K562 (cell line): ENCODE results near the gene STC2. TPM values are rescaled to one million over a fixed set of nuclear protein-coding genes. Genes with fewer than 3 reads are reported as not detected.

Experiments used
- ARID2 ChIP-seq: fragments of 450-650 bp; IDR thresholded peaks from 2 replicates; pipeline ENCODE4 v1.6.1; 2017; ENCODE audit warnings: antibody characterized with exemption, mild to moderate bottlenecking
- BRF2 ChIP-seq: IDR thresholded peaks from 3 replicates; pipeline ENCODE4 v1.6.1; 2011; ENCODE audit warnings: borderline replicate concordance, mild to moderate bottlenecking; ENCODE audit not compliant: insufficient read length, insufficient read depth
- CREM ChIP-seq: IDR thresholded peaks from 2 replicates; pipeline ENCODE4 v1.6.1; 2014; ENCODE audit warnings: antibody characterized with exemption, low read depth
- DEAF1 ChIP-seq: fragments of 450-650 bp; formaldehyde crosslinking; IDR thresholded peaks from 2 replicates; pipeline ENCODE4 v1.4.0; 2020; ENCODE audit warnings: mild to moderate bottlenecking, moderate library complexity
- MED1 ChIP-seq: sonication (generic); formaldehyde crosslinking; IDR thresholded peaks from 2 replicates; pipeline ENCODE4 v1.8.1; 2023; ENCODE audit warnings: missing genetic modification reagents, borderline replicate concordance
- MYC ChIP-seq, 2 experiments: fragments of 250-450 bp in 1 of 2; sonication (Bioruptor Pico) in 1 of 2; IDR thresholded peaks; 2 replicates each; pipeline versions ENCODE4 v1.5.1 to v1.6.1; 2012 to 2021; ENCODE audit warnings: low read depth in 2 of 2, borderline replicate concordance in 1 of 2, improper control_type of control experiment in 1 of 2, low read length in 1 of 2, mild to moderate bottlenecking in 1 of 2, moderate library complexity in 1 of 2
- MYNN ChIP-seq, 2 experiments: sonication (generic); formaldehyde crosslinking in 1 of 2; IDR thresholded peaks; 2 replicates each; pipeline versions ENCODE4 v1.5.0 to v1.6.1; 2016 to 2020; ENCODE audit warnings: antibody characterized with exemption in 1 of 2, missing genetic modification reagents in 1 of 2
- PHF21A ChIP-seq: fragments of 450-650 bp; IDR thresholded peaks from 2 replicates; pipeline ENCODE4 v1.6.1; 2017; ENCODE audit warnings: low read depth, borderline replicate concordance
- TARDBP ChIP-seq: fragments of 450-650 bp; IDR thresholded peaks from 2 replicates; pipeline ENCODE4 v1.6.1; 2016
- XRCC5 ChIP-seq: fragments of 200-400 bp; formaldehyde crosslinking; IDR thresholded peaks from 2 replicates; pipeline ENCODE4 v1.6.1; 2017; ENCODE audit warnings: low read depth, mild to moderate bottlenecking, low read length
- ZNF512 ChIP-seq: IDR thresholded peaks from 2 replicates; pipeline ENCODE4 v1.6.1; 2016; ENCODE audit warnings: missing genetic modification characterization, missing compliant biosample characterization
- polyA plus RNA-seq, 8 experiments: library from polyadenylated mRNA; depleted of rRNA in 4 of 8; stranded (reverse) in 5 of 8; unstranded in 3 of 8; fragments of >200 nt; fragmentation: Nextera tagmentation in 2 of 8; fragmentation: Illumina TruSeq in 1 of 8; extraction: Ambion mirVana in 2 of 8; extraction: Trizol in 1 of 8; gene quantifications; 2 replicates each; pipeline versions ENCODE4 v1.2.1 to v1.2.3, GENCODE V29; 2011 to 2014; ENCODE audit warnings: inconsistent platforms in 1 of 8, missing spikeins in 1 of 8
- total RNA-seq, 7 experiments: library from RNA; depleted of rRNA in 6 of 7; stranded (reverse); fragments of >200 nt in 6 of 7; fragmentation: Illumina TruSeq in 2 of 7; extraction: Trizol in 2 of 7; gene quantifications; 2 replicates each; pipeline versions ENCODE4 v1.2.1 to v1.2.3, GENCODE V29; 2011 to 2021; ENCODE audit warnings: low replicate concordance in 1 of 7
- TF ChIP-seq, protein P1 (sequence below), 2 experiments: fragments of 450-650 bp; conservative IDR thresholded peaks; 2 replicates each; pipeline ENCODE4 v1.6.1; 2017; ENCODE audit warnings: mild to moderate bottlenecking in 2 of 2, moderate library complexity in 2 of 2
- TF ChIP-seq, protein P2 (sequence below): IDR thresholded peaks from 2 replicates; pipeline ENCODE4 v1.6.1; 2011; ENCODE audit warnings: borderline replicate concordance, low read depth, mild to moderate bottlenecking, moderate library complexity, low read length; ENCODE audit not compliant: insufficient read depth, poor library complexity, severe bottlenecking

The STC2 gene
- total and polyA plus RNA-seq, 9 of the 15 experiments (the other 6 are each of a cell fraction or from before 2014, with no cell fraction given), result 0.62 to 31.7 (median 7.4) TPM

DNA sequence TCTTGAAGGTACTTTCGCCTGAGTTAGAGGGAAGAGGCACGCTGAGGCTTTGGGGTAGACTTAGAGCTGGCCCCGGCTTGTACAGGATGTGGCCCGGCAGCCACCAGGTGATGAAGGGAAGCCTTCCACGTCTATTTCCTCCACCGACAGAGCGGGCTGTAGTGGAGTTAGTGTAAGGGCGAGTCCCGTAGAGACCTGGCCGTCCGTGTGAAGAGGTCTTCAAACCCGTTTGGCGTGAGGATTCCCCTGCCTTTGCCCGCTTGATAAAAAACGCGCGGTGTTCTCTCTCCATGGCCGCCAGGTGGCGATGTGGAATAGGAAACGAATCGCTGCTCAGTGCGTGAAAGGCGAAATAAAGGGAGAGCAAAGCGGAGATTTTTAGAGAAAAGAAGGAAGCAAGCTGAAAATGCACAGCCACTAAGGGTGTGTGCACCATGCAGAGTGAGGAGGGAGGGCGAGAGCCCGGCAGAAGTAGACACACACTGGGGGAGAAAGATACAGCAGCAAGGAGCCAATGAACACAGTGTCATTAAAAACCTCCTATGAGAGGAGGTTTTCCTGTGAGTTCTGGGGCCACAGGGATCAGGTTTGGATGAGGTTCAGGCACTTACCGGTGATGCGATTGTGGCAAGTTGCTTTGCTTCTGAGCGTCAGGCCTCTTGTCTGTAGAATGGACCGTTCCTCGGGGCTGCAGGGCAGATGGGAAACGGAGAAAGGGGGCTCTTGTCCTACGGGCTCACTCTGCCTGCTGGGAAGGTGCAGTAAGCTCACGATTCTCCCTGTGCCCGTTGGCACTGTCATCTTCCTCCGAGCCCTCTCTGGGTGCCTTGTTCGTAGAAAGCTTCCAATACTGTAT lies 34.2 kb downstream of the STC2 start (continued):
- TF ChIP-seq, protein P1, sequence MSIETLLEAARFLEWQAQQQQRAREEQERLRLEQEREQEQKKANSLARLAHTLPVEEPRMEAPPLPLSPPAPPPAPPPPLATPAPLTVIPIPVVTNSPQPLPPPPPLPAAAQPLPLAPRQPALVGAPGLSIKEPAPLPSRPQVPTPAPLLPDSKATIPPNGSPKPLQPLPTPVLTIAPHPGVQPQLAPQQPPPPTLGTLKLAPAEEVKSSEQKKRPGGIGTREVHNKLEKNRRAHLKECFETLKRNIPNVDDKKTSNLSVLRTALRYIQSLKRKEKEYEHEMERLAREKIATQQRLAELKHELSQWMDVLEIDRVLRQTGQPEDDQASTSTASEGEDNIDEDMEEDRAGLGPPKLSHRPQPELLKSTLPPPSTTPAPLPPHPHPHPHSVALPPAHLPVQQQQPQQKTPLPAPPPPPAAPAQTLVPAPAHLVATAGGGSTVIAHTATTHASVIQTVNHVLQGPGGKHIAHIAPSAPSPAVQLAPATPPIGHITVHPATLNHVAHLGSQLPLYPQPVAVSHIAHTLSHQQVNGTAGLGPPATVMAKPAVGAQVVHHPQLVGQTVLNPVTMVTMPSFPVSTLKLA (conservative IDR thresholded peaks at IDR 0.05), result peak in 1 of 2 experiments; percentile 47; a peak in 1 of 4 replicates
- TF ChIP-seq MED1 (CRISPR knock-in tag) (no peak), MYNN (IDR thresholded peaks at IDR 0.05) (0 out of 2 replicates have a peak, but pooled peaks have one; percentile 42), MYNN (CRISPR knock-in tag; IDR thresholded peaks at IDR 0.05) (no peak), XRCC5 (peak; percentile 70; the same call in 1 of the 2 replicates), ZNF512 (tag) (0 out of 2 replicates have a peak, but pooled peaks have one; percentile 17), PHF21A (peak; percentile 89; the same call in 1 of the 2 replicates), BRF2 (no peak), ARID2 (peak; percentile 96), CREM (peak; percentile 22; the same call in 1 of the 2 replicates), MYC (IDR thresholded peaks at IDR 0.05; ENCODE audit: low read depth, low read length) (0 out of 2 replicates have a peak, but pooled peaks have one; percentile 45), MYC (CRISPR knock-in tag; IDR thresholded peaks at IDR 0.05; ENCODE audit: borderline replicate concordance, low read depth) (no peak), DEAF1 (peak; percentile 96), TARDBP (peak; percentile 71; the same call in 1 of the 2 replicates)
- TF ChIP-seq, protein P2, sequence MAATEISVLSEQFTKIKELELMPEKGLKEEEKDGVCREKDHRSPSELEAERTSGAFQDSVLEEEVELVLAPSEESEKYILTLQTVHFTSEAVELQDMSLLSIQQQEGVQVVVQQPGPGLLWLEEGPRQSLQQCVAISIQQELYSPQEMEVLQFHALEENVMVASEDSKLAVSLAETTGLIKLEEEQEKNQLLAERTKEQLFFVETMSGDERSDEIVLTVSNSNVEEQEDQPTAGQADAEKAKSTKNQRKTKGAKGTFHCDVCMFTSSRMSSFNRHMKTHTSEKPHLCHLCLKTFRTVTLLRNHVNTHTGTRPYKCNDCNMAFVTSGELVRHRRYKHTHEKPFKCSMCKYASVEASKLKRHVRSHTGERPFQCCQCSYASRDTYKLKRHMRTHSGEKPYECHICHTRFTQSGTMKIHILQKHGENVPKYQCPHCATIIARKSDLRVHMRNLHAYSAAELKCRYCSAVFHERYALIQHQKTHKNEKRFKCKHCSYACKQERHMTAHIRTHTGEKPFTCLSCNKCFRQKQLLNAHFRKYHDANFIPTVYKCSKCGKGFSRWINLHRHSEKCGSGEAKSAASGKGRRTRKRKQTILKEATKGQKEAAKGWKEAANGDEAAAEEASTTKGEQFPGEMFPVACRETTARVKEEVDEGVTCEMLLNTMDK, result no peak
